Osteoblast (primary cell): ENCODE results near the gene SF3B5. TPM values are rescaled to one million over a fixed set of nuclear protein-coding genes. Genes with fewer than 3 reads are reported as not detected.
A peak's percentile ranks its signal among the peaks of the same experiment; 100 is the strongest.

Experiments
- DNase-seq: peaks from one replicate; pipeline ENCODE4 v3.0.0; 2011; ENCODE audit warnings: low spot score, mixed read lengths; ENCODE audit not compliant: insufficient read length; ENCODE audit errors: missing footprints
- H2AFZ ChIP-seq: 2 replicates; pipeline ENCODE4 v1.6.0; 2011; ENCODE audit warnings: mild to moderate bottlenecking, low read length
- H3K27ac ChIP-seq: 2 replicates; pipeline ENCODE4 v1.5.1; 2011; ENCODE audit warnings: mild to moderate bottlenecking, low read depth, low read length, moderate library complexity
- H3K27me3 ChIP-seq: 2 replicates; pipeline ENCODE4 v1.6.0; 2012; ENCODE audit warnings: mild to moderate bottlenecking, control low read depth, inconsistent platforms, low read length, moderate library complexity; ENCODE audit not compliant: insufficient read depth
- H3K36me3 ChIP-seq: 2 replicates; pipeline ENCODE4 v1.5.1; 2011; ENCODE audit warnings: mild to moderate bottlenecking, low read length, control low read depth, moderate library complexity; ENCODE audit not compliant: insufficient read depth
- H3K4me1 ChIP-seq: 2 replicates; pipeline ENCODE4 v1.5.1; 2011; ENCODE audit warnings: mild to moderate bottlenecking, low read length, control low read depth, moderate library complexity; ENCODE audit not compliant: insufficient read depth
- H3K4me2 ChIP-seq: 2 replicates; pipeline ENCODE4 v1.6.0; 2011; ENCODE audit warnings: mild to moderate bottlenecking, low read length; ENCODE audit not compliant: insufficient read depth
- H3K4me3 ChIP-seq: fragments of 200-600 bp; sonication (generic); 3 replicates; pipeline ENCODE4 v1.5.1; 2012; ENCODE audit warnings: mild to moderate bottlenecking, low read length, inconsistent platforms; ENCODE audit not compliant: insufficient read depth
- H3K79me2 ChIP-seq: 2 replicates; pipeline ENCODE4 v1.6.0; 2012; ENCODE audit warnings: mild to moderate bottlenecking, low read length, control low read depth, inconsistent platforms; ENCODE audit not compliant: insufficient read depth
- H3K9me3 ChIP-seq: 2 replicates; pipeline ENCODE4 v1.5.1; 2011; ENCODE audit warnings: low read depth, low read length, control low read depth
- H4K20me1 ChIP-seq: 2 replicates; pipeline ENCODE4 v1.6.0; 2012; ENCODE audit warnings: mild to moderate bottlenecking, low read length, control low read depth; ENCODE audit not compliant: insufficient read depth
- CTCF ChIP-seq: IDR thresholded peaks from 2 replicates; pipeline ENCODE4 v1.5.1; 2011; ENCODE audit warnings: mild to moderate bottlenecking, low read depth, low read length, moderate library complexity; ENCODE audit errors: extremely low read depth
- total RNA-seq: library from RNA; depleted of rRNA; stranded (reverse); fragments of >200 nt; gene quantifications from 2 replicates; pipeline ENCODE4 v1.2.3, GENCODE V29; 2012

Gene SF3B5
- total RNA-seq, 1 donor = 78.9 TPM

- H3K27me3 ChIP-seq = no peaks in the 10 kb centered on the region
- no peaks in the 10 kb centered on the region for H3K36me3 ChIP-seq
- DNase-seq = no peak
- no peaks in the 10 kb centered on the region for H3K9me3 ChIP-seq
- no peaks in the 10 kb centered on the region for H3K79me2 ChIP-seq
- H3K27ac ChIP-seq = no peak overlapping the region
- H3K4me1 ChIP-seq = no peaks in the 10 kb centered on the region
- TF ChIP-seq CTCF = no peak
- H4K20me1 ChIP-seq = no peaks in the 10 kb centered on the region
- H2AFZ ChIP-seq = no peak overlapping the region
- H3K4me2 ChIP-seq = no peak overlapping the region
- H3K4me3 ChIP-seq = no peak overlapping the region
Observed at GRCh38 chr6:144104488-144104887, 9.1 kb upstream of the SF3B5 start.

GRCh38 chr6:144103026-144103563, 7.7 kb upstream of the SF3B5 start:
- no peaks in the 10 kb centered on the region for H3K27me3 ChIP-seq
- no peaks in the 10 kb centered on the region for H3K79me2 ChIP-seq
- H3K27ac ChIP-seq = no peak overlapping the region
- no peak for TF ChIP-seq CTCF
- H4K20me1 ChIP-seq = no peaks in the 10 kb centered on the region
- no peak overlapping the region for H2AFZ ChIP-seq
- H3K4me2 ChIP-seq = no peak overlapping the region
- H3K4me1 ChIP-seq = no peaks in the 10 kb centered on the region
- H3K4me3 ChIP-seq = no peak overlapping the region
- no peaks in the 10 kb centered on the region for H3K9me3 ChIP-seq
- no peaks in the 10 kb centered on the region for H3K36me3 ChIP-seq
- no peak for DNase-seq

GRCh38 chr6:144098993-144099392, 3.6 kb upstream of the SF3B5 start:
- no peak overlapping the region for H3K4me2 ChIP-seq
- H3K4me3 ChIP-seq = no peak overlapping the region
- no peaks in the 10 kb centered on the region for H3K9me3 ChIP-seq
- no peaks in the 10 kb centered on the region for H3K36me3 ChIP-seq
- no peak for TF ChIP-seq CTCF
- DNase-seq = no peak
- H3K27me3 ChIP-seq = no peaks in the 10 kb centered on the region
- H4K20me1 ChIP-seq = peaks cover 3% of the 10 kb centered on the region
- peaks cover 14% of the 10 kb centered on the region for H3K4me1 ChIP-seq
- H2AFZ ChIP-seq = no peak overlapping the region
- H3K27ac ChIP-seq = no peak overlapping the region
- H3K79me2 ChIP-seq = peaks cover 14% of the 10 kb centered on the region

GRCh38 chr6:144094731-144095133, 641 bp downstream of the SF3B5 start:
- Histone ChIP-seq H3K9me3 (no peaks in the 10 kb centered on the region), H4K20me1 (peaks cover 6% of the 10 kb centered on the region), H3K27me3 (no peaks in the 10 kb centered on the region), H3K4me2 (peak overlapping the region; percentile 96), H3K4me3 (peak overlapping the region; percentile 91), H2AFZ (peak overlapping the region; percentile 98), H3K36me3 (no peaks in the 10 kb centered on the region), H3K27ac (peak overlapping the region; percentile 87), H3K79me2 (peaks cover 21% of the 10 kb centered on the region), H3K4me1 (peaks cover 17% of the 10 kb centered on the region)
- peak; percentile 58 for DNase-seq
- no peak for TF ChIP-seq CTCF
